ENCODE measurements around the gene GYPE. TPM values are rescaled to one million over a fixed set of nuclear protein-coding genes. Genes with fewer than 3 reads are reported as not detected.

GYPE gene
- total RNA-seq: 0.07 and 0.15 TPM in 2 replicates

GRCh38 chr4:143905440-143905839 lies at the start of gene GYPE:
Gene GYPE (minus strand): TSS chr4:143905559. CDS start chr4:143905507, 52 bp downstream.

Other genes with a start within 250 kb of the GYPE start
- gene FREM3, start 204.9 kb downstream of the GYPE start, total RNA-seq: 0.20 and 0.25 TPM in 2 replicates
- gene GYPB, start 113.8 kb upstream of the GYPE start, total RNA-seq: not detected in 2 replicates
- not detected in 2 replicates for gene GYPA, start 235.2 kb upstream of the GYPE start, total RNA-seq